Iris pigment epithelial cell (primary cell): ENCODE results near the gene PLEKHH3.
"Not testable (repeated sequence)": the region's sequence is repeated elsewhere in the genome, so short reads cannot be mapped to it uniquely, and the experiment has no call there.

Experiments used
- DNase-seq: peaks from one replicate; pipeline ENCODE4 v3.0.0-alpha.2; 2011; ENCODE audit warnings: low read depth

The PLEKHH3 gene

GRCh38 chr17:42672038-42672437, 4.8 kb downstream of the PLEKHH3 start:
- no peak for DNase-seq

DNA sequence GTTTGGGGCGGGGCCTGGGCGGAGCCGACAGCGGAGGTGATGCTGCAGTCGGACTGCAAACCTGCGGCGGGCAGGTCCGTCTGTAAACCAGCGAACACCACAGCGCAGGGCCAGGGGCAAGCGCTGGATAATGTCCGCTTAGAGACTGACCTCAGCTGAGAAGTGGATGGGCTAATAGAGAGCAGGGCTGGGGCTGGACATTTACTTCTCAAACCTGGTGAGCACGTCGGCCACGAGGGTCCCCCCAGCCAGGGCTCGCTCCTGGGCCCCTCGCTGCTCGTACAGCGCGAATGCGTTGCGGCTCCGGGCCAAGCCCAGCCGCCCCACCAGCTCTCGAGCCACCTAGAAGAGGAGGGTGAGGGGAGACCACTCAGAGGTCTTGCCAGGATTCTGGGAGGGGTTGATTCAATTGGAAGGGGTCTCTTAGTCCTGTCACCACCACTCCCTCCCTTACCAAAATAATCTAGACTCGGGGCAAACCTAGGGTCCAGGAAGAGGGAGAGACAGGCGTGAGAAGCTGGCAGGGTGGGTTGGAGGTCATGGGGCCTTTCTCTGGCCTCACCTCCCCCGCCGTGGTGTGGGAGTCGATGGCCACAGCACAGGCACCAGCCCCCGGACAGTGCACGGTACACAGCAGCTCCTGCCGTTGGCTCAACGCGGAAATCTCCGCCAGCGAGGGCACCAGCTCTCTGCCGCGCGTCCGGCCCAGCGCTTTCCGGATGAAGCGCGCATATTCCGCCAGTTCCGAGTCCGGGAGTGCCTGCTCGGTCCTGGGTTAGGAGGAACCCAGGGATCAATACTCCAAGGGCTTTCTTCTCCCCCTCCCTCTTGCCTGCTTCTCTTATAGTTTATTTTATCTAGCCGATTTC, 5.8 kb downstream of the PLEKHH3 start:
- DNase-seq: no peak

DNA sequence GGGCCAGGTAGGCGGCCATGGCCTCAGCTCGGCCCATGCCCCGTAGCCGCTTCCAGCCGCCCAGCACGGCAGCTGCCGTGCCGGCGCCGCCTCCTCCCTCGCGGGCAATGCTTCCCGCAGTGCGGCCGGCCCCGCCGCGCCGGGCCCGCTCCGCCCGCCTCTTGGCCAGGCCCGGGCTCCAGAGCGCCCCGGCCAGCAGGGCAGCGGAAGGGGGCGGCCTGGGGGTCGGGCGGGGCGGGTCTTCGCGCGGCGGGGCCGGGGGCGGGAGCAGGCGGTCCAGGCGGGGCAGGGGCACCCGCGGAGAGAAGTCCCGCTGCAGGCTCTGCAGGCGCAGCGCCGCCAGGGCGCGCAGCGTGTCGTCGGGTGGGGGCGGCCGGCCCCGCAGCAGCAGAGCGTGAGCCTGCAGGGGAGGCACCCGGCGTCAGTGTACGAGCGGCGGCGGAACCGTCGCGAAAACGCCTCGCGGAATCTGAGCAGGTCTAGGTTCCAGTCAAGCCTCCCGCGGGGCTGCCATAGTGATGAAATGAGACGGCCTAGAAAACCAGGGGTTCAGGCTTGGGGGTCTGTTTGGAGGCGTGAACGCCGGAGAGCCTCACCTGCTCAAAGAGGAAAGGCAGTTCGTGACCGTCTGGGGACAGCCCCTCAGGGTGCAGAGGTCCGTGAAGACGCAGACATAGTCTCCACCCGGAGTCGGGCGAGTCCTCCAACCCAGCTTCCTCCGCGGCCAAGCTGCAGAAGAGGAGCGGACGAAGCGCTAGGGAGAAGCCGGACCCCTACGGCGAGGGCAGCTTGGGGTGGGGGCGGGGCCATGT, 6.6 kb downstream of the PLEKHH3 start:
- no peak for DNase-seq

DNA sequence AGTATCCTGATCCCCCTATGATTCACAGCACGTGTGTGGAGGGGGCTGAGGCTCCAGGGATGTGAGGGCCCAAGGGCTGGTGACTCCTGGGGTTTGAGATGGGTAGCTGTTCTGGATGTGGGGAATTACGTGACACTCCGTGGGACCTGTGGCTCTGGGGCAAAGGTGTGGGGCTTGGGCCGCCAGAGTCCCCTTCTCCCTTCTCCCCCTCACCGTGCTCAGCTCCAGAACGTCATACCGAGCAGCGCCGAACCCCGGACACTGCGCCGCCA, 7.2 kb downstream of the PLEKHH3 start:
- DNase-seq: no peak

- peak; percentile 75 for DNase-seq
Observed at GRCh38 chr17:42667088-42667951, 9.5 kb downstream of the PLEKHH3 start.

DNA sequence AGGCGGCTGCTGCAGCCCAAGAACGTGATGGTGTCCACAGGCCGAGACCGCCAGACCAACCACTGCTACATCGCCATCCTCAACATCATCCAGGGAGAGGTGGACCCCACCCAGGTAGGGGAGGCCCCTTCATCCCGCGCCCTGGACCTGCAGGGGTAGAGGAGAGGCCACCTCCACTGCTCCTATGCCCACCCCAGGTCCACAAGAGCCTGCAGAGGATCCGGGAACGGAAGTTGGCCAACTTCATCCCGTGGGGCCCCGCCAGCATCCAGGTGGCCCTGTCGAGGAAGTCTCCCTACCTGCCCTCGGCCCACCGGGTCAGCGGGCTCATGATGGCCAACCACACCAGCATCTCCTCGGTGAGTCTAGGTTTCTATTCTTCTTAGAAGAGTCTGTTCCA, 10.7 kb downstream of the PLEKHH3 start:
- DNase-seq: not testable (repeated sequence)

DNA sequence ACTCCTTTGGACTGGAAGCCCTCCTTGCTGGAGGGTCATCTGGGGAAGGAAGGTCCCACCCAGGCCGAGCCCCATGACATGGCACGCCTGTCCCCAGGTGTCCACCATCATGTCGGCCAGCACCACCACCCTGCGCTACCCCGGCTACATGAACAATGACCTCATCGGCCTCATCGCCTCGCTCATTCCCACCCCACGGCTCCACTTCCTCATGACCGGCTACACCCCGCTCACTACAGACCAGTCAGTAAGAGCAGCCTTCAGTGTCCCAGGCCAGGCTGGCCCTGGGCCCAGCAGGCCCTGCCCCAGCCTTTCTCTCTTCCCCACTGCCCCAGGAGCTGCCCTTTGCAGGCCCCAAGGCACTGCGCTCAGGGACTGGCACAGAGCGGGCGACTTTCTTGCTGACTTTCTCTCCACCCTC, 11.2 kb downstream of the PLEKHH3 start:
- DNase-seq: no peak

GRCh38 chr17:42660692-42661345, 16.0 kb downstream of the PLEKHH3 start:
- DNase-seq: peak; percentile 51

DNA sequence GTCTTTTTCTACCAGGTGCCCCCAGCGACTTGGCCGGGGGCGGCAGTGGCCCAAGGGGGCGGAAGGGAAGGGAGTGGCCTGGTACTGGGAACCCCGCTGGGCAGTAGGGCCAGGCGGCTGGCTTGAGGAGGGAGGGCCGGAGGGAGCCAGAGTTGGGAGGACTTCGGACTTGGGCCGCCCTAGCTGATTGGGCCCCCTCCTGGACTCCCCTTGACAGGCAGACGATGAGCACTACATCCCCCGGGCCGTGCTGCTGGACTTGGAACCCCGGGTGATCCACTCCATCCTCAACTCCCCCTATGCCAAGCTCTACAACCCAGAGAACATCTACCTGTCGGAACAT, 16.9 kb downstream of the PLEKHH3 start:
- DNase-seq: not testable (repeated sequence)

DNA sequence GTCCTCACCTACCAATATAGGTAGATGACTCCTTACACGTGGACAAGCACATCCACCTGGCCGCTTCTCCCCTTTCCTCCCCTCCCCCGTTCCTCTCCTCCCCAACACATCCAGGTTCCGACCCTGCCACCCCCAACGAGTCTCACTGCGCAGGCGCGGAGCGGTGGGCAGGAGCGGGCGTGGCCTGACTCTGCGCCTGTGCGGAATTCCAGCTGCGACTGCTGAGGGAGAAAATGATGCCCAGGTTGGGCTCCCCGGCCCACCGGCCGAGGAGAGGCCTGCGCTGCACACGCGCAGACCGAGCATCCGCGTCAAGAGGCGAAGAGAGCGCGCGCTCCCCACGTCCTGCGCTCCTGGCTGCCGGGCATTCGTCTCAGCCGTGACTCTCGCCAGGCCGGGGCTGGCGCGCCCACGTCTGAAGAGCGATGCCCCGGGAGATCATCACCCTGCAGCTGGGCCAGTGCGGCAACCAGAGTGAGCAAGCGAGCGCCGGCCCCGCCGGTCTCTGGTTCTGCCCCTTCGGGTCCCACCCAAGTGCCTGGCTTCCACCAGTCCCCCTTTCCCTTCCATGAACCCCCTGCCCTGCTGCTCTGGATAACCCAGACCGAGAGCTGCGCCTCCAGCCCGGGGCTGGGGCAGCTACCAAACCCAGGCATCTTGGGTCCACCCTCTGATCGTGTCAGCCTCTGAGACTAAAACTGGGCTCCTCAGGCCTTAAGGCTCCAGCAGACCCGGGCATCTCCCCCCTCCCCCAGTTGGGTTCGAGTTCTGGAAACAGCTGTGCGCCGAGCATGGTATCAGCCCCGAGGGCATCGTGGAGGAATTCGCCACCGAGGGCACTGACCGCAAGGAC, 17.5 kb downstream of the PLEKHH3 start, which contains the start of gene TUBG2:
Gene TUBG2, plus strand, starts transcription at position 206 of the 853 bp plus-strand sequence. Its CDS starts 220 bp downstream, at position 426.
- peak; percentile 84 for DNase-seq

DNA sequence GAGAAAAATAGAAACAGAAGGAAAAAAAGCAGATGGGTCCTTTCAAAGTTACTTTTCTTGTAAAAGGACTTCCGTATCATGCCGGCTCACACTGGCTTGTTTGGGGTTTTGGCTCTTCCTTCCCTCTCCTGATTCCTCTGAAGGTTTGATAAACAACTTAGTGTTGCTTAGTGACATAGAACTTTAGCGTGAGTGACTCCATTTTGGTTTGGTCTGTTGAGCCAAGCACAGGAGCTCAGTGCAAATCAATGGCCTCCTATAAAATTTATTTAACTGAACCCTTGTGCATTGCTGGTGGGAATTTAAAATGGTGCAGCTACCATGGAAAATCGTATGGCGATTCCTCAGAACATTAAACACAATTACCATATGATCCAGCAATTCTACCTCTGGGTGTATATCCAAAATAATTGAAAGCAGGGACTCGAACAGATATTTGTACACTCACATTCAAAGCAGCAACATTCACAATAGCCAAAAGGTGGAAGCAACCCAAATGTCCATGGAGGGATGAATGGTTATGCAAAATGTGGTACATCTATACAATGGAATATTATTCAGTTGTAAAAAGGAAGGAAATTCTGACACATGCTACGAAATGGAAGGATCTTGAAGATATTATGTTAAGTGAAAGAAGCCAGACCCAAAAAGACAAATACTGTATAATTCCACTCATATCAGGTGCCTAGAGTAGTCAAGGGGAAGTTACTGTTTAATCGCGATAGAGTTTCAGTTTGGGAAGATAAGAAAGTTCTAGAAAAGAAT, 18.8 kb downstream of the PLEKHH3 start:
- DNase-seq: no peak

GRCh38 chr17:42655528-42655927, 21.3 kb downstream of the PLEKHH3 start:
- peak; percentile 31 for DNase-seq

- DNase-seq: peak; percentile 81
Observed at GRCh38 chr17:42653179-42654124, 23.3 kb downstream of the PLEKHH3 start.

GRCh38 chr17:42651392-42651791, 25.4 kb downstream of the PLEKHH3 start:
- DNase-seq: no peak

- no peak for DNase-seq
Observed at GRCh38 chr17:42647778-42648177, 29.0 kb downstream of the PLEKHH3 start.

DNA sequence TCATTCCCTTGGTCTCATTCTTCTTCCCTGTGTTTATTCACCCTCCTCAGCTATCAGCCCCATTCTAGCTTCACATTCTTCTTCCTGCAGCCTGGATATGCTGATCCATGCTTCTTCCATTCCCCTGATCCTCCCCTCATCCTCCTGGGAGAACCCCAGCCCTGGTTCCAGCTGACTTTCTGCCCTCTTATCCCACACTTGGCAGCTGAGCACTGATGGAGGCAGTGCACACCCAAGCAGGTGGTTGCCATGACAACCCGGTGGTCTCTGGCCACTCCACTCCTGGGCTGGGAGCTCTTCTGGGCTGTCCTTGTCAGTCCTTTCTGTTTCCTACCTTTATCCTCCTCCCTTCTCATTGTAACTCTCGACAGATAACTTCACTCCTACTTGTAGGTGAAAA, 34.5 kb downstream of the PLEKHH3 start:
- DNase-seq: no peak

DNA sequence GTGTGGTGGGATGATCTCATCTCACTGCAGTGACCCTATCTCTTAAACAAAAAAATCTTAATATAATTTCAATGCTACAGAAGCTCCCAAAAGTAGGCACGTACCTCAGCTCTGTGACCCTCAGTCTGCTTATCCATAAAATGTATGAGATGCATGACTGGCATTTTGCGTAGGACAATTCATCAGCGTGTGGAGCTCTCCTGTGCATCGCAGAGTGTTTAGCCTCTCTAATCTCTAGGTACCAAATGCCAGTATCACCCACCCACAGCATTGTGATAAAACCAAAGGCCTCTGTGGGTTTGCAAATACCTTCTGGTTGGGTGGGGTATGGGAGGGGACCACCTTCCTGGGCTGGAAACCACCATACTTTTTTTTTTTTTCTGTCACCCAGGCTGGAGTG, 36.7 kb downstream of the PLEKHH3 start:
- DNase-seq: no peak

- no peak for DNase-seq
Observed at GRCh38 chr17:42639525-42640113, 37.2 kb downstream of the PLEKHH3 start.
